NCI-H748 treated with DMSO at 0.1 percent for 48 hours (cell line): Measurements from ENCODE around the gene NTS.

Experiments
- DNase-seq: peaks from one replicate; lab custom pipeline; 2025; lab: John Stamatoyannopoulos, UW

Gene NTS

GRCh38 chr12:85874031-85874461, at the start of gene NTS:
Gene NTS (plus strand): TSS chr12:85874295. CDS start chr12:85874404, 109 bp downstream.
- peak; percentile 38 for DNase-seq

- DNase-seq, result peak; percentile 73
Observed at GRCh38 chr12:85825746-85826145, 48.3 kb upstream of the NTS start.

GRCh38 chr12:85828576-85828975, 45.5 kb upstream of the NTS start:
- DNase-seq, result no peak

- no peak for DNase-seq
Observed at GRCh38 chr12:85829391-85829790, 44.7 kb upstream of the NTS start.

- DNase-seq, result no peak
Observed at GRCh38 chr12:85831327-85831990, 42.6 kb upstream of the NTS start.

- DNase-seq, result no peak
Observed at GRCh38 chr12:85833579-85833978, 40.5 kb upstream of the NTS start.

- DNase-seq, result no peak
Observed at GRCh38 chr12:85834378-85834777, 39.7 kb upstream of the NTS start.

- DNase-seq, result no peak
Observed at GRCh38 chr12:85835426-85836196, 38.5 kb upstream of the NTS start.

- DNase-seq, result no peak
Observed at GRCh38 chr12:85836197-85837090, 37.7 kb upstream of the NTS start, which contains the start of gene RASSF9. Gene RASSF9 (minus strand): TSS chr12:85836409. CDS start chr12:85836201, 208 bp downstream.

- DNase-seq, result no peak
Observed at GRCh38 chr12:85843606-85844310, 30.3 kb upstream of the NTS start.

GRCh38 chr12:85849344-85849743, 24.8 kb upstream of the NTS start:
- DNase-seq, result no peak

GRCh38 chr12:85855305-85855704, 18.8 kb upstream of the NTS start:
- no peak for DNase-seq

GRCh38 chr12:85856966-85857365, 17.1 kb upstream of the NTS start:
- no peak for DNase-seq

- DNase-seq, result no peak
Observed at GRCh38 chr12:85865890-85866289, 8.2 kb upstream of the NTS start.

GRCh38 chr12:85866986-85867776, 6.9 kb upstream of the NTS start:
- DNase-seq, result peak; percentile 65

GRCh38 chr12:85872497-85873091, 1.5 kb upstream of the NTS start:
- DNase-seq, result peak; percentile 63

GRCh38 chr12:85877459-85877858, 3.4 kb downstream of the NTS start:
- no peak for DNase-seq

- DNase-seq, result no peak
Observed at GRCh38 chr12:85883763-85884162, 9.7 kb downstream of the NTS start.

- DNase-seq, result no peak
Observed at GRCh38 chr12:85894653-85895052, 20.6 kb downstream of the NTS start.

GRCh38 chr12:85920324-85920947, 46.3 kb downstream of the NTS start:
- peak; percentile 47 for DNase-seq
